Measurements from ENCODE around the gene EZH2. TPM values are rescaled to one million over a fixed set of nuclear protein-coding genes. Genes with fewer than 3 reads are reported as not detected.

The EZH2 gene
- total RNA-seq, 1 experiment from 2014 or later = 18.4 TPM

- no peak overlapping the region for H3K4me3 ChIP-seq (ENCODE audit: insufficient read depth, low read depth, low read length)
- no peaks in the 10 kb centered on the region for H3K27me3 ChIP-seq (ENCODE audit: control insufficient read depth, insufficient read depth, low read length)
- no peaks in the 10 kb centered on the region for H3K36me3 ChIP-seq (replicated peaks; ENCODE audit: control insufficient read depth, insufficient read depth, low read length)
- no peak for DNase-seq
Measured at GRCh38 chr7:148912151-148912550, 28.1 kb upstream of the EZH2 start.

GRCh38 chr7:148911626-148912025 lies 27.5 kb upstream of the EZH2 start:
- DNase-seq = no peak
- H3K27me3 ChIP-seq (ENCODE audit: control insufficient read depth, insufficient read depth, low read length) = no peaks in the 10 kb centered on the region
- no peaks in the 10 kb centered on the region for H3K36me3 ChIP-seq (replicated peaks; ENCODE audit: control insufficient read depth, insufficient read depth, low read length)
- H3K4me3 ChIP-seq (ENCODE audit: insufficient read depth, low read depth, low read length) = no peak overlapping the region

- H3K36me3 ChIP-seq (replicated peaks; ENCODE audit: control insufficient read depth, insufficient read depth, low read length) = no peaks in the 10 kb centered on the region
- no peak for DNase-seq
- no peaks in the 10 kb centered on the region for H3K27me3 ChIP-seq (ENCODE audit: control insufficient read depth, insufficient read depth, low read length)
- H3K4me3 ChIP-seq (ENCODE audit: insufficient read depth, low read depth, low read length) = no peak overlapping the region
Measured at GRCh38 chr7:148909568-148909967, 25.5 kb upstream of the EZH2 start.

- Histone ChIP-seq H3K4me3 (ENCODE audit: insufficient read depth, low read depth, low read length) (no peak overlapping the region), H3K27me3 (ENCODE audit: control insufficient read depth, insufficient read depth, low read length) (no peaks in the 10 kb centered on the region), H3K36me3 (replicated peaks; ENCODE audit: control insufficient read depth, insufficient read depth, low read length) (no peaks in the 10 kb centered on the region)
- DNase-seq = no peak
Measured at GRCh38 chr7:148906707-148907498, 22.8 kb upstream of the EZH2 start.

GRCh38 chr7:148905093-148905666 lies 21.1 kb upstream of the EZH2 start:
- Histone ChIP-seq H3K27me3 (ENCODE audit: control insufficient read depth, insufficient read depth, low read length) (no peaks in the 10 kb centered on the region), H3K36me3 (replicated peaks; ENCODE audit: control insufficient read depth, insufficient read depth, low read length) (no peaks in the 10 kb centered on the region), H3K4me3 (ENCODE audit: insufficient read depth, low read depth, low read length) (no peak overlapping the region)
- DNase-seq = peak; percentile 64

GRCh38 chr7:148903504-148903903 lies 19.4 kb upstream of the EZH2 start:
- DNase-seq = no peak
- Histone ChIP-seq H3K36me3 (replicated peaks; ENCODE audit: control insufficient read depth, insufficient read depth, low read length) (no peaks in the 10 kb centered on the region), H3K27me3 (ENCODE audit: control insufficient read depth, insufficient read depth, low read length) (no peaks in the 10 kb centered on the region), H3K4me3 (ENCODE audit: insufficient read depth, low read depth, low read length) (no peak overlapping the region)

GRCh38 chr7:148901178-148901577 lies 17.1 kb upstream of the EZH2 start:
- Histone ChIP-seq H3K27me3 (ENCODE audit: control insufficient read depth, insufficient read depth, low read length) (no peaks in the 10 kb centered on the region), H3K4me3 (ENCODE audit: insufficient read depth, low read depth, low read length) (no peak overlapping the region), H3K36me3 (replicated peaks; ENCODE audit: control insufficient read depth, insufficient read depth, low read length) (no peaks in the 10 kb centered on the region)
- no peak for DNase-seq

GRCh38 chr7:148898845-148899484 lies 14.9 kb upstream of the EZH2 start:
- Histone ChIP-seq H3K27me3 (ENCODE audit: control insufficient read depth, insufficient read depth, low read length) (no peaks in the 10 kb centered on the region), H3K4me3 (ENCODE audit: insufficient read depth, low read depth, low read length) (no peak overlapping the region), H3K36me3 (replicated peaks; ENCODE audit: control insufficient read depth, insufficient read depth, low read length) (no peaks in the 10 kb centered on the region)
- peak; percentile 68 for DNase-seq

- Histone ChIP-seq H3K4me3 (ENCODE audit: insufficient read depth, low read depth, low read length) (no peak overlapping the region), H3K36me3 (replicated peaks; ENCODE audit: control insufficient read depth, insufficient read depth, low read length) (no peaks in the 10 kb centered on the region), H3K27me3 (ENCODE audit: control insufficient read depth, insufficient read depth, low read length) (no peaks in the 10 kb centered on the region)
- no peak for DNase-seq
Measured at GRCh38 chr7:148894591-148894990, 10.5 kb upstream of the EZH2 start.

GRCh38 chr7:148893071-148893470 lies 9.0 kb upstream of the EZH2 start:
- Histone ChIP-seq H3K36me3 (replicated peaks; ENCODE audit: control insufficient read depth, insufficient read depth, low read length) (no peaks in the 10 kb centered on the region), H3K27me3 (ENCODE audit: control insufficient read depth, insufficient read depth, low read length) (no peaks in the 10 kb centered on the region), H3K4me3 (ENCODE audit: insufficient read depth, low read depth, low read length) (no peak overlapping the region)
- DNase-seq = no peak

- no peaks in the 10 kb centered on the region for H3K36me3 ChIP-seq (replicated peaks; ENCODE audit: control insufficient read depth, insufficient read depth, low read length)
- H3K27me3 ChIP-seq (ENCODE audit: control insufficient read depth, insufficient read depth, low read length) = no peaks in the 10 kb centered on the region
- DNase-seq = no peak
- H3K4me3 ChIP-seq (ENCODE audit: insufficient read depth, low read depth, low read length) = no peak overlapping the region
Measured at GRCh38 chr7:148888300-148888699, 4.2 kb upstream of the EZH2 start.

GRCh38 chr7:148886844-148887243 lies 2.8 kb upstream of the EZH2 start:
- Histone ChIP-seq H3K4me3 (ENCODE audit: insufficient read depth, low read depth, low read length) (no peak overlapping the region), H3K27me3 (ENCODE audit: control insufficient read depth, insufficient read depth, low read length) (no peaks in the 10 kb centered on the region), H3K36me3 (replicated peaks; ENCODE audit: control insufficient read depth, insufficient read depth, low read length) (no peaks in the 10 kb centered on the region)
- no peak for DNase-seq

- peak; percentile 98 for DNase-seq
- no peaks in the 10 kb centered on the region for H3K27me3 ChIP-seq (ENCODE audit: control insufficient read depth, insufficient read depth, low read length)
- no peaks in the 10 kb centered on the region for H3K36me3 ChIP-seq (replicated peaks; ENCODE audit: control insufficient read depth, insufficient read depth, low read length)
- peak overlapping the region; percentile 78 for H3K4me3 ChIP-seq (ENCODE audit: insufficient read depth, low read depth, low read length)
Measured at GRCh38 chr7:148884299-148885022, 370 bp upstream of the EZH2 start.

GRCh38 chr7:148883266-148884048 lies 634 bp downstream of the EZH2 start:
- Histone ChIP-seq H3K27me3 (ENCODE audit: control insufficient read depth, insufficient read depth, low read length) (no peaks in the 10 kb centered on the region), H3K36me3 (replicated peaks; ENCODE audit: control insufficient read depth, insufficient read depth, low read length) (no peaks in the 10 kb centered on the region), H3K4me3 (ENCODE audit: insufficient read depth, low read depth, low read length) (peak overlapping the region; percentile 78)
- peak; percentile 73 for DNase-seq
